Upper lobe of left lung (tissue), 6 donors: ENCODE measurements around the gene QKI. TPM values are rescaled to one million over a fixed set of nuclear protein-coding genes. Genes with fewer than 3 reads are reported as not detected.

ENCODE experiments used
- ATAC-seq, 2 donors: fragments of 200-7000 bp; cut with Tn5 transposase; one replicate each; pipeline ENCODE4 v1.9.1; 2022; ENCODE audit warnings: mild to moderate bottlenecking in 2 of 2, moderate library complexity in 2 of 2; ENCODE audit not compliant: low FRiP score in 2 of 2
- DNase-seq, 2 donors: peaks; one replicate each; pipeline ENCODE4 v3.0.0-alpha.2; 2019 to 2020
- H3K27ac ChIP-seq, 4 donors: fragments of 200-600 bp; sonication (generic); one replicate each; pipeline ENCODE4 v1.5.1; 2016 to 2019
- H3K27me3 ChIP-seq, 4 donors: fragments of 200-600 bp; sonication (generic); one replicate each; pipeline ENCODE4 v1.5.1; 2017 to 2019
- H3K36me3 ChIP-seq, 4 donors: fragments of 200-600 bp; sonication (generic); one replicate each; pipeline ENCODE4 v1.5.1; 2016 to 2019
- H3K4me1 ChIP-seq, 4 donors: fragments of 200-600 bp; sonication (generic); one replicate each; pipeline ENCODE4 v1.5.1; 2018 to 2019
- H3K4me3 ChIP-seq, 4 donors: fragments of 200-600 bp; sonication (generic); one replicate each; pipeline ENCODE4 v1.5.1; 2017 to 2019; ENCODE audit warnings: mild to moderate bottlenecking in 2 of 4, moderate library complexity in 1 of 4
- H3K9me3 ChIP-seq, 4 donors: fragments of 200-600 bp; sonication (generic); one replicate each; pipeline ENCODE4 v1.5.1; 2018 to 2019
- EP300 ChIP-seq, 4 donors: sonication (generic); formaldehyde crosslinking; IDR thresholded peaks; one replicate each; pipeline ENCODE4 v1.5.1; 2017; ENCODE audit warnings: antibody characterized with exemption in 4 of 4, control low read depth in 2 of 4
- POLR2A ChIP-seq, 4 donors: fragments of 450-650 bp; IDR thresholded peaks; one replicate each; pipeline ENCODE4 v1.5.1; 2016 to 2017; ENCODE audit warnings: antibody characterized with exemption in 4 of 4, mild to moderate bottlenecking in 2 of 4
- POLR2AphosphoS5 ChIP-seq, 2 donors: sonication (generic); formaldehyde crosslinking; IDR thresholded peaks; one replicate each; pipeline ENCODE4 v1.5.1; 2017; ENCODE audit warnings: antibody characterized with exemption in 2 of 2
- WGBS, 2 donors: methylation state at CpG; one replicate each; pipeline ENCODE4 v1.1.5; 2017 to 2018; 5-methylcytosine and 5-hydroxymethylcytosine counted together
- total RNA-seq, 6 donors: library from RNA; depleted of rRNA in 4 of 6; stranded (reverse); fragments of >200 nt in 4 of 6; gene quantifications; one replicate each; pipeline versions ENCODE4 v1.1.0 to v1.2.1, GENCODE V29; 2016 to 2021
- TF ChIP-seq, protein P1 (sequence below), 6 experiments: fragments of 450-650 bp in 4 of 6; fragments of 200-600 bp in 2 of 6; sonication (generic) in 2 of 6; IDR thresholded peaks; one replicate each; pipeline ENCODE4 v1.5.1; 2016 to 2019; ENCODE audit warnings: antibody characterized with exemption in 6 of 6
- donor health status: DM: no; HTN: no; CAD: no; lungs with moderate emphysema.
- donor health status: DM: no; HTN: yes; CAD: no; lungs with severe emphysema.

QKI gene
- total RNA-seq, 6 donors from 2014 or later: 181 to 273 (median 226) TPM

GRCh38 chr6:163414946-163415619 is 565 bp downstream of the QKI start:
- DNase-seq: peak in 1 of 2 donors; percentile 90
- no peak for ATAC-seq

GRCh38 chr6:163415620-163416556 is 1.4 kb downstream of the QKI start:
- H3K27ac ChIP-seq: peak overlapping the region; percentile 97 to 100 (median 99)
- no peaks in the 10 kb centered on the region for H3K36me3 ChIP-seq
- TF ChIP-seq EP300 (IDR thresholded peaks at IDR 0.05) (no peak), POLR2AphosphoS5 (IDR thresholded peaks at IDR 0.05) (peak; percentile 28 to 45), POLR2A (IDR thresholded peaks at IDR 0.05) (peak in 2 of 4 donors; percentile 33 to 52)
- TF ChIP-seq, protein P1, sequence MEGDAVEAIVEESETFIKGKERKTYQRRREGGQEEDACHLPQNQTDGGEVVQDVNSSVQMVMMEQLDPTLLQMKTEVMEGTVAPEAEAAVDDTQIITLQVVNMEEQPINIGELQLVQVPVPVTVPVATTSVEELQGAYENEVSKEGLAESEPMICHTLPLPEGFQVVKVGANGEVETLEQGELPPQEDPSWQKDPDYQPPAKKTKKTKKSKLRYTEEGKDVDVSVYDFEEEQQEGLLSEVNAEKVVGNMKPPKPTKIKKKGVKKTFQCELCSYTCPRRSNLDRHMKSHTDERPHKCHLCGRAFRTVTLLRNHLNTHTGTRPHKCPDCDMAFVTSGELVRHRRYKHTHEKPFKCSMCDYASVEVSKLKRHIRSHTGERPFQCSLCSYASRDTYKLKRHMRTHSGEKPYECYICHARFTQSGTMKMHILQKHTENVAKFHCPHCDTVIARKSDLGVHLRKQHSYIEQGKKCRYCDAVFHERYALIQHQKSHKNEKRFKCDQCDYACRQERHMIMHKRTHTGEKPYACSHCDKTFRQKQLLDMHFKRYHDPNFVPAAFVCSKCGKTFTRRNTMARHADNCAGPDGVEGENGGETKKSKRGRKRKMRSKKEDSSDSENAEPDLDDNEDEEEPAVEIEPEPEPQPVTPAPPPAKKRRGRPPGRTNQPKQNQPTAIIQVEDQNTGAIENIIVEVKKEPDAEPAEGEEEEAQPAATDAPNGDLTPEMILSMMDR (IDR thresholded peaks at IDR 0.05): no peak
- H3K4me1 ChIP-seq: peaks cover 15 to 34% (median 30%) of the 10 kb centered on the region in 4 donors
- peak; percentile 70 to 89 for DNase-seq
- H3K27me3 ChIP-seq: no peaks in the 10 kb centered on the region
- H3K9me3 ChIP-seq: no peaks in the 10 kb centered on the region
- peak; percentile 19 to 47 for ATAC-seq
- peak overlapping the region; percentile 66 to 93 (median 85) for H3K4me3 ChIP-seq
- WGBS, 2 donors: 0% methylated on average over 28 to 32 of the region's 63 CpGs

More at GRCh38 chr6:163414946-163415619, 565 bp downstream of the QKI start:
- TF ChIP-seq POLR2AphosphoS5 (IDR thresholded peaks at IDR 0.05) (no peak), EP300 (IDR thresholded peaks at IDR 0.05) (no peak), POLR2A (IDR thresholded peaks at IDR 0.05) (no peak)
- TF ChIP-seq, protein P1 (IDR thresholded peaks at IDR 0.05): no peak
- Histone ChIP-seq H3K9me3 (no peaks in the 10 kb centered on the region), H3K36me3 (no peaks in the 10 kb centered on the region), H3K27me3 (no peaks in the 10 kb centered on the region), H3K4me3 (peak overlapping the region; percentile 66 to 93 (median 85)), H3K4me1 (peaks cover 15 to 26% (median 22%) of the 10 kb centered on the region in 4 donors), H3K27ac (peak overlapping the region; percentile 97 to 100 (median 99))
- WGBS, 2 donors: 1% methylated on average over 43 of the region's 94 CpGs; no CpG with 5 or more reads in 1 of the 2 donors

DNA sequence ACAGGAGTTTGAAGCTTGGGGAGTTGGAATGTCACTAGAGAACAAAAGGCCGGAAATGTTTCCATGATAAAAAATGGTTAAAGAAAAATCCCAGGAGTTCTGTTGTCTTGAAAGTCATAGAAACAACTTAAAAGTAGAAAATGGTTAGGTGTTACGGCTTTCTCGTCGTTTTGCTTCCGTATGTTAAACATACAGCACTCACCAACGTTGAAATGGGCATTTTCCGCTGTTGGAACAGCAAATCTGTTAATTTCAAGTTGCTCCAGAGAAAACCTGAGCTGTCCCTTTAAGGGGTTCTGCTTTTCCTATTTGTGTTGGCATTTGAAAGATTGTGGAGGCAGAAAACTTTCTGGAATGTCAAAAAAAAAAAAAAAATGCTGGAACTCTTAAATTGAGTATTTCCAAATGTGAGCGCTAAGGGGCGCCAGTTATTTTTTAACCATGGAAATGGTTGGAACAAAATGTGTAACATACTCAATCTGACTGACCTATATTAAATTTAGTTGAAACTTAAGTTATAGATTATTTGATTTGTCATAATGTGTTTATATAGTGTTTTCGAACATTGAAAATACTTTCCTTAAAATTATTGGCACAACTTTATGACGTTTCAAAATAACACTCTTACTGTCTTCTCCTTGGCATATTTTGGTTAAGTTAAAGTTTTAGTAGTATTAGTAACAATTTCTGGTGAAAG is 2.2 kb downstream of the QKI start:
- peak in 1 of 2 donors; percentile 20 for ATAC-seq
- Histone ChIP-seq H3K4me3 (peak overlapping the region; percentile 66 to 93 (median 85)), H3K27me3 (no peaks in the 10 kb centered on the region), H3K36me3 (no peaks in the 10 kb centered on the region), H3K9me3 (no peaks in the 10 kb centered on the region), H3K4me1 (peaks cover 20 to 42% (median 34%) of the 10 kb centered on the region in 4 donors), H3K27ac (peak overlapping the region; percentile 97 to 100 (median 99))
- WGBS, 2 donors: 1 to 2% methylated on average over 11 of the region's 11 CpGs
- DNase-seq: no peak
- TF ChIP-seq POLR2AphosphoS5 (IDR thresholded peaks at IDR 0.05): no peak
- TF ChIP-seq, protein P1 (IDR thresholded peaks at IDR 0.05): peak; percentile 48 to 67 (median 52)
- peak in 2 of 4 donors; percentile 12 to 24 for TF ChIP-seq POLR2A (IDR thresholded peaks at IDR 0.05)
- peak in 1 of 4 donors; percentile 7 for TF ChIP-seq EP300 (IDR thresholded peaks at IDR 0.05)

- peak overlapping the region in 3 of 4 donors; percentile 66 to 93 (median 87) for H3K4me3 ChIP-seq
- peaks cover 24 to 41% (median 35%) of the 10 kb centered on the region in 4 donors for H3K4me1 ChIP-seq
- DNase-seq (no peak), ATAC-seq (no peak)
- 3 to 16% methylated on average over 4 of the region's 4 CpGs for WGBS, 2 donors
- H3K36me3 ChIP-seq: no peaks in the 10 kb centered on the region
- TF ChIP-seq, protein P1 (IDR thresholded peaks at IDR 0.05): no peak
- no peak for TF ChIP-seq POLR2AphosphoS5 (IDR thresholded peaks at IDR 0.05)
- no peak for TF ChIP-seq EP300 (IDR thresholded peaks at IDR 0.05)
- no peak for TF ChIP-seq POLR2A (IDR thresholded peaks at IDR 0.05)
- no peaks in the 10 kb centered on the region for H3K9me3 ChIP-seq
- peak overlapping the region; percentile 97 to 100 (median 99) for H3K27ac ChIP-seq
- no peaks in the 10 kb centered on the region for H3K27me3 ChIP-seq
Measured at GRCh38 chr6:163417595-163417994, 3.1 kb downstream of the QKI start.
